ENCODE measurements around the gene SETD2.

DNA sequence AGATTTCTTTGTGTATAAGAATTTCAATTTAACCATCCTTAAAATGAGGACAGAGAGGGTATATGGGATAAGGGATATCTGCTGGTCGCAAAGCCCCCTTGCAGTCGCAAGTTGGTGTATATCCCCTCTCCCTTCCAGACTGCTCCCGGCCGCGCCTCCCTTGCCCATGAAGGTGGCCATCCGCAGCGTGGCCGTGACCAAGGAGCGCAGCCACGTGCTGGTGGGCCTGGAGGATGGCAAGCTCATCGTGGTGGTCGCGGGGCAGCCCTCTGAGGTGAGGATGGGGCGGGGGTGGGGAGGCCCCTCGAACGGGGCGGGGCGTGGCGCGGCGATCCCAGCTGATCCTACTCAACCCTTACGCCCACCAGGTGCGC, 155.1 kb downstream of the SETD2 start:
- TF ChIP-seq, protein P1, sequence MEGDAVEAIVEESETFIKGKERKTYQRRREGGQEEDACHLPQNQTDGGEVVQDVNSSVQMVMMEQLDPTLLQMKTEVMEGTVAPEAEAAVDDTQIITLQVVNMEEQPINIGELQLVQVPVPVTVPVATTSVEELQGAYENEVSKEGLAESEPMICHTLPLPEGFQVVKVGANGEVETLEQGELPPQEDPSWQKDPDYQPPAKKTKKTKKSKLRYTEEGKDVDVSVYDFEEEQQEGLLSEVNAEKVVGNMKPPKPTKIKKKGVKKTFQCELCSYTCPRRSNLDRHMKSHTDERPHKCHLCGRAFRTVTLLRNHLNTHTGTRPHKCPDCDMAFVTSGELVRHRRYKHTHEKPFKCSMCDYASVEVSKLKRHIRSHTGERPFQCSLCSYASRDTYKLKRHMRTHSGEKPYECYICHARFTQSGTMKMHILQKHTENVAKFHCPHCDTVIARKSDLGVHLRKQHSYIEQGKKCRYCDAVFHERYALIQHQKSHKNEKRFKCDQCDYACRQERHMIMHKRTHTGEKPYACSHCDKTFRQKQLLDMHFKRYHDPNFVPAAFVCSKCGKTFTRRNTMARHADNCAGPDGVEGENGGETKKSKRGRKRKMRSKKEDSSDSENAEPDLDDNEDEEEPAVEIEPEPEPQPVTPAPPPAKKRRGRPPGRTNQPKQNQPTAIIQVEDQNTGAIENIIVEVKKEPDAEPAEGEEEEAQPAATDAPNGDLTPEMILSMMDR (IDR thresholded peaks at IDR 0.05; ENCODE audit: insufficient read depth, low read length) = no peak
- TF ChIP-seq, protein P2, sequence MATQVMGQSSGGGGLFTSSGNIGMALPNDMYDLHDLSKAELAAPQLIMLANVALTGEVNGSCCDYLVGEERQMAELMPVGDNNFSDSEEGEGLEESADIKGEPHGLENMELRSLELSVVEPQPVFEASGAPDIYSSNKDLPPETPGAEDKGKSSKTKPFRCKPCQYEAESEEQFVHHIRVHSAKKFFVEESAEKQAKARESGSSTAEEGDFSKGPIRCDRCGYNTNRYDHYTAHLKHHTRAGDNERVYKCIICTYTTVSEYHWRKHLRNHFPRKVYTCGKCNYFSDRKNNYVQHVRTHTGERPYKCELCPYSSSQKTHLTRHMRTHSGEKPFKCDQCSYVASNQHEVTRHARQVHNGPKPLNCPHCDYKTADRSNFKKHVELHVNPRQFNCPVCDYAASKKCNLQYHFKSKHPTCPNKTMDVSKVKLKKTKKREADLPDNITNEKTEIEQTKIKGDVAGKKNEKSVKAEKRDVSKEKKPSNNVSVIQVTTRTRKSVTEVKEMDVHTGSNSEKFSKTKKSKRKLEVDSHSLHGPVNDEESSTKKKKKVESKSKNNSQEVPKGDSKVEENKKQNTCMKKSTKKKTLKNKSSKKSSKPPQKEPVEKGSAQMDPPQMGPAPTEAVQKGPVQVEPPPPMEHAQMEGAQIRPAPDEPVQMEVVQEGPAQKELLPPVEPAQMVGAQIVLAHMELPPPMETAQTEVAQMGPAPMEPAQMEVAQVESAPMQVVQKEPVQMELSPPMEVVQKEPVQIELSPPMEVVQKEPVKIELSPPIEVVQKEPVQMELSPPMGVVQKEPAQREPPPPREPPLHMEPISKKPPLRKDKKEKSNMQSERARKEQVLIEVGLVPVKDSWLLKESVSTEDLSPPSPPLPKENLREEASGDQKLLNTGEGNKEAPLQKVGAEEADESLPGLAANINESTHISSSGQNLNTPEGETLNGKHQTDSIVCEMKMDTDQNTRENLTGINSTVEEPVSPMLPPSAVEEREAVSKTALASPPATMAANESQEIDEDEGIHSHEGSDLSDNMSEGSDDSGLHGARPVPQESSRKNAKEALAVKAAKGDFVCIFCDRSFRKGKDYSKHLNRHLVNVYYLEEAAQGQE (IDR thresholded peaks at IDR 0.05; ENCODE audit: insufficient replicate concordance, low read depth) = no peak
- TF ChIP-seq SPI1 (IDR thresholded peaks at IDR 0.05; ENCODE audit: borderline replicate concordance, low read depth) (no peak), POLR2AphosphoS5 (IDR thresholded peaks at IDR 0.05; ENCODE audit: low read depth) (no peak), GABPA (IDR thresholded peaks at IDR 0.05; ENCODE audit: low read depth) (no peak)

Measured in HL-60 (cell line).